HepG2 (cell line): ENCODE results near the gene C2CD2. TPM values are rescaled to one million over a fixed set of nuclear protein-coding genes. Genes with fewer than 3 reads are reported as not detected.

Experiments
- ATAC-seq: fragments of 200-7000 bp; cut with Tn5 transposase; 3 replicates; pipeline ENCODE4 v1.9.1; 2020; ENCODE audit warnings: mild to moderate bottlenecking, moderate library complexity
- BruUV-seq: library from RNA; stranded (reverse); fragments of 400-500 nt; replicated peaks from 2 replicates; lab custom pipeline; 2021; lab: Mats Ljungman, UMichigan
- CTCF ChIA-PET: fragments of 300-600 bp; formaldehyde crosslinking; extraction: SDS; loops from one replicate; lab custom pipeline; 2021; ENCODE audit warnings: low total read pairs, inconsistent platforms, low intra/inter-chr PET ratio; lab: Yijun Ruan, JAX
- POLR2A ChIA-PET: fragments of 350-600 bp; sonication (Branson Sonifier 250); formaldehyde crosslinking; loops from one replicate; lab custom pipeline; 2020; ENCODE audit warnings: antibody characterized with exemption, inconsistent platforms; lab: Yijun Ruan, JAX
- DNase-seq: peaks from one replicate; pipeline ENCODE4 v3.0.0-alpha.2; 2015; ENCODE audit warnings: low spot score
- FAIRE-seq: peaks from 3 replicates; lab custom pipeline; 2011; peaks lifted over from hg19 to GRCh38; lab: Jason Lieb, UNC
- H2AFZ ChIP-seq: one replicate; pipeline ENCODE4 v1.6.1; 2011; ENCODE audit warnings: low read length, inconsistent platforms
- H3K27ac ChIP-seq: fragments of 300-600 bp; 3 replicates; pipeline ENCODE4 v1.8.0; 2011; ENCODE audit warnings: mixed run types, mild to moderate bottlenecking, mixed read lengths, low read length, inconsistent platforms; ENCODE audit not compliant: insufficient read depth; ENCODE audit errors: extremely low read length
- H3K27me3 ChIP-seq, 2 experiments: fragments of 200-600 bp in 1 of 2; 2 replicates in 1 of 2; 3 replicates in 1 of 2; pipeline versions ENCODE4 v1.6.0 to v1.8.0; 2011; ENCODE audit warnings: low read length in 2 of 2, mild to moderate bottlenecking in 2 of 2, moderate library complexity in 2 of 2, inconsistent platforms in 1 of 2; ENCODE audit not compliant: insufficient read depth in 2 of 2, control insufficient read depth in 1 of 2
- H3K36me3 ChIP-seq, 2 experiments: fragments of 200-600 bp in 1 of 2; replicated peaks in 1 of 2; 2 replicates in 1 of 2; 3 replicates in 1 of 2; pipeline versions ENCODE4 v1.5.1 to v1.8.0; 2011; ENCODE audit warnings: low read length in 2 of 2, inconsistent platforms in 1 of 2; ENCODE audit not compliant: insufficient read depth in 2 of 2, control insufficient read depth in 1 of 2
- H3K4me1 ChIP-seq: 2 replicates; pipeline ENCODE4 v1.5.1; 2012; ENCODE audit warnings: low read length, inconsistent platforms; ENCODE audit not compliant: insufficient read depth
- H3K4me2 ChIP-seq: 2 replicates; pipeline ENCODE4 v1.6.0; 2011; ENCODE audit warnings: low read depth, low read length, inconsistent platforms
- H3K4me3 ChIP-seq, 3 experiments: fragments of 200-600 bp in 1 of 3; sonication (generic), shearing (Covaris generic) in 1 of 3; replicated peaks in 1 of 3; 2 replicates each; pipeline ENCODE4 v1.5.1; 2011 to 2016; ENCODE audit warnings: low read length in 3 of 3, inconsistent platforms in 2 of 3, low read depth in 2 of 3, mild to moderate bottlenecking in 2 of 3, control low read depth in 1 of 3, mixed read lengths in 1 of 3; ENCODE audit not compliant: insufficient read depth in 1 of 3
- H3K79me2 ChIP-seq: one replicate; pipeline ENCODE4 v1.6.1; 2011; ENCODE audit warnings: low read length, inconsistent platforms; ENCODE audit not compliant: insufficient read depth
- H3K9ac ChIP-seq: 2 replicates; pipeline ENCODE4 v1.6.0; 2011; ENCODE audit warnings: mild to moderate bottlenecking, low read depth, low read length, inconsistent platforms; ENCODE audit not compliant: insufficient read depth
- H3K9me3 ChIP-seq: 2 replicates; pipeline ENCODE4 v1.5.1; 2012; ENCODE audit warnings: mild to moderate bottlenecking, low read length
- H4K20me1 ChIP-seq: 2 replicates; pipeline ENCODE4 v1.6.0; 2011; ENCODE audit warnings: inconsistent platforms, mild to moderate bottlenecking, low read length, moderate library complexity; ENCODE audit not compliant: insufficient read depth
- AHDC1 ChIP-seq: sonication (generic); formaldehyde crosslinking; IDR thresholded peaks from 2 replicates; pipeline ENCODE4 v1.5.1; 2020; ENCODE audit warnings: mild to moderate bottlenecking, missing genetic modification reagents, borderline replicate concordance
- BCL6 ChIP-seq: IDR thresholded peaks from 2 replicates; pipeline ENCODE4 v1.6.1; 2016; ENCODE audit warnings: missing genetic modification reagents, missing compliant biosample characterization
- CBX1 ChIP-seq: IDR thresholded peaks from one replicate; pipeline ENCODE4 v1.6.1; 2016; ENCODE audit warnings: antibody characterized with exemption, low read depth
- MAZ ChIP-seq, 2 experiments: sonication (generic) in 1 of 2; formaldehyde crosslinking in 1 of 2; IDR thresholded peaks; 2 replicates each; pipeline versions ENCODE4 v1.5.0 to v1.6.1; 2012 to 2020; ENCODE audit warnings: low read depth in 2 of 2, mild to moderate bottlenecking in 2 of 2, borderline replicate concordance in 1 of 2, improper control_type of control experiment in 1 of 2, low read length in 1 of 2, missing genetic modification reagents in 1 of 2, moderate library complexity in 1 of 2
- NR2F1 ChIP-seq, 2 experiments: fragments of 450-650 bp in 1 of 2; formaldehyde crosslinking in 1 of 2; IDR thresholded peaks; 2 replicates each; pipeline versions ENCODE4 v1.5.0 to v1.6.1; 2016 to 2020; ENCODE audit warnings: mild to moderate bottlenecking in 1 of 2, missing compliant biosample characterization in 1 of 2, missing genetic modification reagents in 1 of 2, moderate library complexity in 1 of 2
- POGK ChIP-seq: sonication (generic); formaldehyde crosslinking; conservative IDR thresholded peaks from 2 replicates; pipeline ENCODE4 v1.8.0; 2022; ENCODE audit warnings: mild to moderate bottlenecking, moderate library complexity, missing genetic modification reagents
- TFDP2 ChIP-seq: sonication (generic); formaldehyde crosslinking; IDR thresholded peaks from 2 replicates; pipeline ENCODE4 v1.4.0; 2020; ENCODE audit warnings: missing genetic modification reagents
- ZBTB33 ChIP-seq: sonication (generic); formaldehyde crosslinking; IDR thresholded peaks from 2 replicates; pipeline ENCODE4 v1.4.0; 2020; ENCODE audit warnings: missing genetic modification reagents
- ZFAT ChIP-seq: sonication (generic); formaldehyde crosslinking; conservative IDR thresholded peaks from 2 replicates; pipeline ENCODE4 v1.8.1; 2023; ENCODE audit warnings: missing genetic modification reagents, inconsistent platforms
- ZFY ChIP-seq: sonication (generic); formaldehyde crosslinking; IDR thresholded peaks from 2 replicates; pipeline ENCODE4 v1.4.0; 2020; ENCODE audit warnings: missing genetic modification reagents
- ZNF496 ChIP-seq: sonication (generic); formaldehyde crosslinking; IDR thresholded peaks from 2 replicates; pipeline ENCODE4 v1.8.1; 2023; ENCODE audit warnings: mild to moderate bottlenecking, moderate library complexity, missing genetic modification reagents; ENCODE audit not compliant: insufficient replicate concordance
- ZNF709 ChIP-seq: sonication (generic); formaldehyde crosslinking; IDR thresholded peaks from 2 replicates; pipeline ENCODE4 v1.5.0; 2020; ENCODE audit warnings: mild to moderate bottlenecking, missing genetic modification reagents
- ZNF766 ChIP-seq: sonication (generic); formaldehyde crosslinking; IDR thresholded peaks from 2 replicates; pipeline ENCODE4 v1.5.0; 2020; ENCODE audit warnings: missing genetic modification reagents, borderline replicate concordance
- WGBS: methylation state at CpG from one replicate; pipeline ENCODE4 v1.1.6; 2017; ENCODE audit warnings: low lambda C conversion rate; 5-methylcytosine and 5-hydroxymethylcytosine counted together
- in situ Hi-C: cut with HindIII; loops from 2 replicates; pipeline ENCODE4 v1.10.0; 2017; ENCODE audit warnings: low pct_unique_long_range_greater_than_20kb; ENCODE audit not compliant: extremely low pct_ligation_motif_present
- intact Hi-C: fragments of 100-400 bp; cut with micrococcal nuclease; formaldehyde crosslinking; loops from one replicate; pipeline ENCODE4 v1.10.0; 2022; ENCODE audit not compliant: unreplicated experiment
- polyA plus RNA-seq, 8 experiments: library from polyadenylated mRNA; depleted of rRNA in 3 of 8; stranded (reverse) in 7 of 8; unstranded in 1 of 8; fragments of >200 nt; fragmentation: Illumina TruSeq in 4 of 8; extraction: Trizol in 4 of 8; gene quantifications; 2 replicates each; pipeline versions ENCODE4 v1.2.1 to v1.2.3, GENCODE V29; 2011 to 2016; ENCODE audit warnings: low read depth in 4 of 8, missing spikeins in 1 of 8, mixed read lengths in 1 of 8; ENCODE audit not compliant: insufficient read depth in 1 of 8
- total RNA-seq, 5 experiments: library from RNA; depleted of rRNA; stranded (reverse); fragments of >200 nt; fragmentation: Illumina TruSeq; extraction: Trizol; gene quantifications; 2 replicates each; pipeline ENCODE4 v1.2.3, GENCODE V29; 2016; ENCODE audit warnings: low read depth in 1 of 5

C2CD2 gene
- total and polyA plus RNA-seq, 2 of the 13 experiments (the other 11 are each of a cell fraction or from before 2014, with no cell fraction given): 12.5 to 19.7 TPM

GRCh38 chr21:41887667-41888066 lies 66.2 kb downstream of the C2CD2 start:
- H4K20me1 ChIP-seq: no peaks in the 10 kb centered on the region
- ATAC-seq: no peak
- no peak overlapping the region for H3K9ac ChIP-seq
- H3K27me3 ChIP-seq: no peaks in the 10 kb centered on the region; a peak in 1 of 5 replicates
- CTCF ChIA-PET: no interaction called here
- no peak overlapping the region for H2AFZ ChIP-seq
- no peak for FAIRE-seq
- WGBS: 94% methylated on average over 5 of the region's 5 CpGs
- BruUV-seq: no TSS peak
- intact Hi-C loops (no loop called here), in situ Hi-C loops (no loop called here)
- POLR2A ChIA-PET: no interaction called here
- H3K4me2 ChIP-seq: no peak overlapping the region
- DNase-seq: no peak
- H3K9me3 ChIP-seq: no peaks in the 10 kb centered on the region
- peaks cover 0 to 6% of the 10 kb centered on the region in 2 experiments; a peak in 1 of 5 replicates for H3K36me3 ChIP-seq
- no peak overlapping the region for H3K4me3 ChIP-seq
- H3K79me2 ChIP-seq: no peaks in the 10 kb centered on the region
- H3K27ac ChIP-seq: no peak overlapping the region
- peaks cover 18% of the 10 kb centered on the region; the same call in 1 of the 2 replicates for H3K4me1 ChIP-seq
- TF ChIP-seq TFDP2 (CRISPR knock-in tag) (no peak), ZNF709 (no peak), CBX1 (no peak), MAZ (IDR thresholded peaks at IDR 0.05; ENCODE audit: borderline replicate concordance, low read depth, low read length) (no peak), MAZ (CRISPR knock-in tag; IDR thresholded peaks at IDR 0.05; ENCODE audit: low read depth) (no peak), ZBTB33 (CRISPR knock-in tag) (no peak), ZFY (CRISPR knock-in tag) (no peak), ZNF766 (no peak), NR2F1 (CRISPR knock-in tag; IDR thresholded peaks at IDR 0.05) (no peak), BCL6 (no peak), POGK (CRISPR knock-in tag) (no peak), AHDC1 (CRISPR knock-in tag) (no peak), ZNF496 (CRISPR knock-in tag) (no peak), ZFAT (CRISPR knock-in tag) (no peak)
